Subcutaneous abdominal adipose tissue (tissue), 5 donors: ENCODE measurements around the gene NFATC4.

Source experiments
- H3K27ac ChIP-seq: one replicate; pipeline ENCODE4 v1.7.0; 2013; ENCODE audit warnings: low read depth, mild to moderate bottlenecking, inconsistent platforms, low read length, moderate library complexity
- H3K27me3 ChIP-seq, 5 donors: one replicate each; pipeline ENCODE4 v1.7.0; 2013; ENCODE audit warnings: low read length in 5 of 5, inconsistent platforms in 1 of 5; ENCODE audit not compliant: control insufficient read depth in 5 of 5, insufficient read depth in 4 of 5
- H3K36me3 ChIP-seq, 5 donors: one replicate each; pipeline ENCODE4 v1.7.0; 2013; ENCODE audit warnings: low read length in 5 of 5; ENCODE audit not compliant: control insufficient read depth in 5 of 5, insufficient read depth in 5 of 5
- H3K4me1 ChIP-seq, 5 donors: one replicate each; pipeline ENCODE4 v1.7.0; 2013; ENCODE audit warnings: low read length in 5 of 5, mild to moderate bottlenecking in 3 of 5, moderate library complexity in 1 of 5; ENCODE audit not compliant: control insufficient read depth in 5 of 5, insufficient read depth in 5 of 5
- H3K4me3 ChIP-seq, 5 donors: one replicate each; pipeline ENCODE4 v1.7.0; 2013; ENCODE audit warnings: low read length in 5 of 5, low read depth in 1 of 5
- H3K9ac ChIP-seq, 5 donors: one replicate each; pipeline ENCODE4 v1.7.0; 2013; ENCODE audit warnings: low read length in 5 of 5, mild to moderate bottlenecking in 4 of 5, moderate library complexity in 3 of 5
- H3K9me3 ChIP-seq, 5 donors: one replicate each; pipeline ENCODE4 v1.7.0; 2013; ENCODE audit warnings: low read length in 5 of 5; ENCODE audit not compliant: control insufficient read depth in 5 of 5
- donor health status: healthy.
- donor health status: healthy.
- donor health status: healthy.
- donor health status: healthy.
- donor health status: healthy.

NFATC4 gene

DNA sequence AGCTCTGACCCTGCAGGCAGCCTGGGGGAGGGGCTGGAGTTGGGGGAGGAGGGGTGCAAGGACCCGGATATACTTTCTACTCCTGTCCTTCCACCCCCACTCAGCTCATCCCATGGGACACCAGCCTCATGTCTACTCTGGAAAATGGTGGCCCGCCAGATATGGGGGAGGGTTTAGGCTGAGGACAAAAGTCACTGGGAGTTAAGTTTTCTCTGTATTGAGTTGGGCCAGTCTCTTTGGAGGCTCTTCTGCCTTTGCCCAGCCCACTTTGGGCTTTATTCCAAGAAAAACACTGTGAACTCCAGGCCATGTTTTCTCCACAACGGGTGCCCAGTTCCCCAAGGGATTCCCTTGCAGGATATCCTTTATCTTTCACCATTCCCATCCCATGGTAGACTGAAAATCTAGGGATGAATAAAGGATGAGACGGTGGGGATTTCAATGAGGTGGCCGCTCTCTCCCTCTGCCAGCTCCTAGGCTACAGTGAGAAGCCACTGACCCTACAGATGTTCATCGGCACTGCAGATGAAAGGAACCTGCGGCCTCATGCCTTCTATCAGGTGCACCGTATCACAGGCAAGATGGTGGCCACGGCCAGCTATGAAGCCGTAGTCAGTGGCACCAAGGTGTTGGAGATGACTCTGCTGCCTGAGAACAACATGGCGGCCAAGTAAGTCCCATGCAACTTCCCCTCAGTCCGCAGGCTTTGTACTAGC is 4.9 kb downstream of the NFATC4 start:
- Histone ChIP-seq H3K9ac (no peak overlapping the region), H3K9me3 (no peaks in the 10 kb centered on the region), H3K36me3 (peaks cover 0 to 17% (median 5%) of the 10 kb centered on the region in 5 donors), H3K27me3 (peaks cover 0 to 4% (median 0%) of the 10 kb centered on the region in 5 donors), H3K27ac (no peak overlapping the region), H3K4me3 (no peak overlapping the region), H3K4me1 (peaks cover 0 to 29% (median 12%) of the 10 kb centered on the region in 5 donors)

GRCh38 chr14:24376448-24377070 is 8.6 kb downstream of the NFATC4 start:
- Histone ChIP-seq H3K4me1 (peaks cover 0 to 12% (median 8%) of the 10 kb centered on the region in 5 donors), H3K36me3 (peaks cover 0 to 17% (median 6%) of the 10 kb centered on the region in 5 donors), H3K27ac (no peak overlapping the region), H3K27me3 (peaks cover 0 to 4% (median 0%) of the 10 kb centered on the region in 5 donors), H3K4me3 (no peak overlapping the region), H3K9me3 (no peaks in the 10 kb centered on the region), H3K9ac (no peak overlapping the region)

GRCh38 chr14:24377126-24377525 is 9.1 kb downstream of the NFATC4 start:
- no peak overlapping the region for H3K27ac ChIP-seq
- H3K9ac ChIP-seq = no peak overlapping the region
- peaks cover 0 to 8% (median 4%) of the 10 kb centered on the region in 5 donors for H3K4me1 ChIP-seq
- H3K4me3 ChIP-seq = no peak overlapping the region
- H3K27me3 ChIP-seq = peaks cover 0 to 4% (median 0%) of the 10 kb centered on the region in 5 donors
- peaks cover 0 to 17% (median 6%) of the 10 kb centered on the region in 5 donors for H3K36me3 ChIP-seq
- no peaks in the 10 kb centered on the region for H3K9me3 ChIP-seq

DNA sequence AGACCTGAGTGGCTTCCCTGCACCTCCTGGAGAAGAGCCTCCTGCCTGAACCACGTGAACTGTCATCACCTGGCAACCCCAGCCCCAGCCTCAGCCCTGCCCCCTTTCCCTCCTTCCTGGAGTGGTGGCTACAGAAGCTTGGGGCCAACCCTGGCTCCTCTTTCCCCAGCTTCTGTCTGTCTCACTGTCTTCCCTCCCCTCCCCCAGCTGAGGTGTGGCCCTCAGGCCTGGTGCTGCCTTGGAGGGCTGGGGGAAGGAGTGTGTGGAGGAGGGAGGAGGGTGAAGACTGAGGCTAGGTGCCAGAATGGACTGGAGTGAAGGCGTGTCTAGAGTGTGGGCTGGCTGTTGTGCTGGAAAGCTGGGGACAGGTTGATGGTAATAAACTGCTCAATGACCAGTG is 9.7 kb downstream of the NFATC4 start:
- Histone ChIP-seq H3K4me1 (peaks cover 0 to 3% (median 0%) of the 10 kb centered on the region in 5 donors), H3K27me3 (peaks cover 0 to 4% (median 0%) of the 10 kb centered on the region in 5 donors), H3K36me3 (peaks cover 0 to 17% (median 6%) of the 10 kb centered on the region in 5 donors), H3K9me3 (no peaks in the 10 kb centered on the region), H3K9ac (no peak overlapping the region), H3K4me3 (no peak overlapping the region), H3K27ac (no peak overlapping the region)

GRCh38 chr14:24378327-24378726 is 10.3 kb downstream of the NFATC4 start:
- H3K4me3 ChIP-seq = no peak overlapping the region
- no peaks in the 10 kb centered on the region for H3K9me3 ChIP-seq
- peaks cover 0 to 13% (median 6%) of the 10 kb centered on the region in 5 donors for H3K36me3 ChIP-seq
- H3K27ac ChIP-seq = no peak overlapping the region
- H3K9ac ChIP-seq = no peak overlapping the region
- H3K4me1 ChIP-seq = no peaks in the 10 kb centered on the region
- peaks cover 0 to 4% (median 0%) of the 10 kb centered on the region in 5 donors for H3K27me3 ChIP-seq

DNA sequence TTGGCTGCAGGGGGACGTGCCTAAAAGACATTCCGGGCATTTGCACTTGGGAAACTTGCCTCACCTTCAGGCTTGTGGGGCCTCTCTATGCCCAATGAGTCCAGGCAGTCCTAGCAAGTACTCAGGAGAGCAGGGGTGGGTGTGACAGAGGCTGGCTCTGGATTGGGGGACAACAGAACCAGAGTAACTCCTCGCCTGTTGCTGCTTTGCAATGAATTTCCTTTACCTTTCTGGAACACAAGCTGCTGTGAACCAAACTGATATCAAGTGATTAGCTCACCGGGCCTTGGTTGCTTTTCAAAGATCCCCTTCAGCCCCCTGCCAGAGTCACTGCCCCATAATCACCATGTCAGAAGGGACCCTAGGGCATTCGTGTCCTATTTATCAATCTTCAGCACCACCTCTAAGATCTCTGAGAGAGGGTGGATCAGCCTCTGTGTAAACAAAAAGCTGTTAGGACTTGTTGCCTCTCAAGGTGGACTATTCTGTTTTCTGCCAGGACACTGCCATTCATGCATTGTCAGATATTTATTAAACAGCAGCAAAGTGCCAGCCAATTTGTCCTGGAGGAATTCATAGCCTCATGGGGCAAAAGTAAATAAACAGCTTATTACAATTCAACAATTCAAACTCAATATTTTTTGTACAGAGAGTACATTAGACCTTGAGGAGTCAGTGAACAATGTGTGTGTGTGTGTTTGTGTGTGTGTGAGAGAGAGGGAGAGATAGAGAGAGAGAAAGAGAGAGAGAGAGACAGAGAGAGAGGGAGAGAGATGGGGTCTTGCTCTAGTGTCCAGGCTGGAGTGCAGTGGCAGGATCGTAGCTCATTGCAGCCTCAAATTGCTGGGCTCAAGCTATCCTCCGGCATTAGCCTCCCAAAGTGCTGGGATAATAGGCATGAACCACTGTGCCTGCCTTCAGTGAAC is 11.3 kb downstream of the NFATC4 start:
- Histone ChIP-seq H3K9me3 (no peaks in the 10 kb centered on the region), H3K9ac (no peak overlapping the region), H3K4me1 (no peaks in the 10 kb centered on the region), H3K27me3 (peaks cover 0 to 6% (median 0%) of the 10 kb centered on the region in 5 donors), H3K27ac (no peak overlapping the region), H3K36me3 (peaks cover 0 to 9% (median 6%) of the 10 kb centered on the region in 5 donors), H3K4me3 (no peak overlapping the region)

GRCh38 chr14:24379907-24380730 is 12.1 kb downstream of the NFATC4 start:
- Histone ChIP-seq H3K27me3 (peaks cover 0 to 6% (median 0%) of the 10 kb centered on the region in 5 donors), H3K9me3 (no peaks in the 10 kb centered on the region), H3K4me3 (no peak overlapping the region), H3K4me1 (no peaks in the 10 kb centered on the region), H3K9ac (no peak overlapping the region), H3K27ac (no peak overlapping the region), H3K36me3 (peaks cover 0 to 9% (median 6%) of the 10 kb centered on the region in 5 donors)

GRCh38 chr14:24381363-24382063 is 13.5 kb downstream of the NFATC4 start:
- Histone ChIP-seq H3K9me3 (no peaks in the 10 kb centered on the region), H3K27me3 (peaks cover 0 to 6% (median 0%) of the 10 kb centered on the region in 5 donors), H3K27ac (no peak overlapping the region), H3K36me3 (peaks cover 0 to 6% (median 0%) of the 10 kb centered on the region in 5 donors), H3K4me3 (no peak overlapping the region), H3K9ac (no peak overlapping the region), H3K4me1 (no peaks in the 10 kb centered on the region)

GRCh38 chr14:24382064-24382371 is 14.0 kb downstream of the NFATC4 start:
- Histone ChIP-seq H3K9me3 (no peaks in the 10 kb centered on the region), H3K27me3 (peaks cover 0 to 6% (median 0%) of the 10 kb centered on the region in 5 donors), H3K27ac (no peak overlapping the region), H3K9ac (no peak overlapping the region), H3K4me1 (no peaks in the 10 kb centered on the region), H3K36me3 (peaks cover 0 to 6% (median 0%) of the 10 kb centered on the region in 5 donors), H3K4me3 (no peak overlapping the region)
